Stimulated activated naive CD8-positive, alpha-beta T cell treated with anti-CD3 and anti-CD28 coated beads, Interleukin-15, Interleukin-2, amounts not matched to agents 100 U/mL and 50 U/mL, for 24 hours (primary cell): ENCODE data around the gene ABCA2.

Experiments used
- ATAC-seq: fragments of 150-1000 bp; cut with Tn5 transposase; one replicate; pipeline ENCODE4 v1.10.0; 2021
- DNase-seq: peaks from one replicate; pipeline ENCODE4 v3.0.0; 2021

Gene ABCA2

GRCh38 chr9:136964171-136964689, 63.8 kb downstream of the ABCA2 start:
- ATAC-seq: no peak
- no peak for DNase-seq

- no peak for ATAC-seq
- DNase-seq: no peak
Observed at GRCh38 chr9:136963751-136964150, 64.3 kb downstream of the ABCA2 start.

- ATAC-seq: no peak
- no peak for DNase-seq
Observed at GRCh38 chr9:136963341-136963740, 64.7 kb downstream of the ABCA2 start.

- DNase-seq (no peak), ATAC-seq (no peak)
Observed at GRCh38 chr9:136962701-136963248, 65.3 kb downstream of the ABCA2 start.

GRCh38 chr9:136962163-136962562, 65.9 kb downstream of the ABCA2 start:
- ATAC-seq (no peak), DNase-seq (no peak)

GRCh38 chr9:136961279-136962065, 66.6 kb downstream of the ABCA2 start:
- ATAC-seq (no peak), DNase-seq (no peak)

GRCh38 chr9:136960938-136961275, 67.1 kb downstream of the ABCA2 start:
- ATAC-seq: no peak
- DNase-seq: no peak

GRCh38 chr9:136960212-136960937, 67.7 kb downstream of the ABCA2 start:
- no peak for ATAC-seq

GRCh38 chr9:136958898-136959850, 68.9 kb downstream of the ABCA2 start:
- ATAC-seq (no peak), DNase-seq (no peak)

More at GRCh38 chr9:136960212-136960937, 67.7 kb downstream of the ABCA2 start:
- no peak for DNase-seq

- DNase-seq (no peak), ATAC-seq (no peak)
Observed at GRCh38 chr9:136958473-136958872, 69.6 kb downstream of the ABCA2 start.

GRCh38 chr9:136957901-136958300, 70.1 kb downstream of the ABCA2 start:
- no peak for DNase-seq
- no peak for ATAC-seq

- ATAC-seq: no peak
Observed at GRCh38 chr9:136957461-136957860, 70.6 kb downstream of the ABCA2 start.

More at GRCh38 chr9:136957461-136957860, 70.6 kb downstream of the ABCA2 start:
- no peak for DNase-seq
